Duodenal mucosa (tissue), 2 donors: ENCODE data around the gene DHRSX.
"Not testable (repeated sequence)": the region's sequence is repeated elsewhere in the genome, so short reads cannot be mapped to it uniquely, and the experiment has no call there.

Experiments
- H3K27ac ChIP-seq: one replicate; pipeline ENCODE4 v1.7.0; 2013; ENCODE audit warnings: low read depth, low read length
- H3K27me3 ChIP-seq, 2 donors: one replicate each; pipeline ENCODE4 v1.7.0; 2013; ENCODE audit warnings: low read length in 2 of 2, control low read depth in 1 of 2; ENCODE audit not compliant: insufficient read depth in 2 of 2, control insufficient read depth in 1 of 2
- H3K36me3 ChIP-seq, 2 donors: one replicate each; pipeline ENCODE4 v1.7.0; 2013; ENCODE audit warnings: low read length in 2 of 2, control low read depth in 1 of 2; ENCODE audit not compliant: insufficient read depth in 2 of 2, control insufficient read depth in 1 of 2
- H3K4me1 ChIP-seq, 2 donors: one replicate each; pipeline ENCODE4 v1.7.0; 2013; ENCODE audit warnings: low read length in 2 of 2, control low read depth in 1 of 2; ENCODE audit not compliant: insufficient read depth in 2 of 2, control insufficient read depth in 1 of 2
- H3K4me3 ChIP-seq, 2 donors: one replicate each; pipeline ENCODE4 v1.7.0; 2013; ENCODE audit warnings: low read length in 2 of 2, low read depth in 1 of 2
- H3K9ac ChIP-seq, 2 donors: one replicate each; pipeline ENCODE4 v1.7.0; 2013; ENCODE audit warnings: low read length in 2 of 2, low read depth in 1 of 2
- H3K9me3 ChIP-seq, 2 donors: one replicate each; pipeline ENCODE4 v1.7.0; 2013; ENCODE audit warnings: low read length in 2 of 2, control low read depth in 1 of 2; ENCODE audit not compliant: control insufficient read depth in 1 of 2

DHRSX gene

DNA sequence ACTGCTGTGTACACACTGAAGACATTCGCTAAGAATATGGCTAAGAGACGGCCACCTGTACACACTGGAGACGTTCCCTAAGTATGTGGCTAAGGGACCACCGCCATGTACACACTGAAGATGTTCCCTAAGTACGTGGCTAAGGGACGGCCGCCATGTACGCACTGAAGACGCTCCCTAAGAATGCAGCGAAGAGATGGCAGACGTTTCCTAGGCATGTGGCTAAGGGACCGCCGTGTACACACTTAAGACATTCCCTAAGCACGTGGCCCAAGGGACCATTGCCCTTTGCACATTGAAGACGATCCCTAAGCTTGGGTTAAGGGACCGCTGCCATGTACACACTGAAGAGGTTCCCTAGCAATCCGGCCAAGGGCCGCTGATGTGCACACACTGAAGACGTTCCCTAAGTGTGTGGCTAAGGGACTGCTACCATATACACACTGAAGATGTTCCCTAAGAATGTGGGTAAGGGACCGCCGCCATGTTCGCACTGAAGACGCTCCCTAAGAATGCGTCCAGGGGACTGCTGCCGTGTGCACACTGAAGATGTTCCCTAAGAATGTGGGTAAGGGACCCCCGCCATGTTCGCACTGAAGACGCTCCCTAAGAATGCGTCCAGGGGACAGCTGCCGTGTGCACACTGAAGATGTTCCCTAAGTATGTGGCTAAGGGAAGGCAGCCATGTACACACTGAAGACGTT, 36.7 kb downstream of the DHRSX start:
- H3K9me3 ChIP-seq, result no peaks in the 10 kb centered on the region
- H3K36me3 ChIP-seq, result no peaks in the 10 kb centered on the region
- H3K9ac ChIP-seq, result no peak overlapping the region
- H3K4me1 ChIP-seq, result no peaks in the 10 kb centered on the region
- no peak overlapping the region for H3K27ac ChIP-seq
- no peaks in the 10 kb centered on the region for H3K27me3 ChIP-seq
- no peak overlapping the region for H3K4me3 ChIP-seq

DNA sequence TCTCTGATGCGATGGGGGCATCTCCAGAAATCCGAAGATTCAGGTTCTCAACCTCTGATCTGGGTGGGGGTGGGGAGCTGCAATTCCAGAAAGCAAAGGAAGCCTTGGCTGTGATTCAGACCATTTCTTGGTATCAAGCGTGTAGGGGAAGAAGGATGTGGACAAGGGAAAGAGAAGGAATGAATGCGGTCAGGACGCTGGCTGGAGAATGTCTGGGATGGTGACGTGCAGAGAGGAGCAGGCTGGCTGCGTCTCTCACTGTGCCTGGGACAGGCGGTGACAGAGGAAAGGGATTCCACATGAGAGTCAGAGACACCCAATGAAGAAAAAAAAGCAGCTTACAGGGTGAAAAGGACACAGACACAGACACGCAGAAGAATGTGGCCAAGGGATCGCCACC, 37.3 kb downstream of the DHRSX start:
- H3K9me3 ChIP-seq, H3K27me3 ChIP-seq, H3K9ac ChIP-seq, H3K36me3 ChIP-seq, H3K27ac ChIP-seq, H3K4me3 ChIP-seq, H3K4me1 ChIP-seq: not testable (repeated sequence)

- Histone ChIP-seq H3K27ac (no peak overlapping the region), H3K27me3 (no peaks in the 10 kb centered on the region), H3K9ac (no peak overlapping the region), H3K4me1 (no peaks in the 10 kb centered on the region), H3K36me3 (peaks cover 0 to 3% of the 10 kb centered on the region in 2 donors), H3K9me3 (no peaks in the 10 kb centered on the region), H3K4me3 (no peak overlapping the region)
These were observed 38.0 kb downstream of the DHRSX start for GRCh38 chrX:2462780-2463179.

DNA sequence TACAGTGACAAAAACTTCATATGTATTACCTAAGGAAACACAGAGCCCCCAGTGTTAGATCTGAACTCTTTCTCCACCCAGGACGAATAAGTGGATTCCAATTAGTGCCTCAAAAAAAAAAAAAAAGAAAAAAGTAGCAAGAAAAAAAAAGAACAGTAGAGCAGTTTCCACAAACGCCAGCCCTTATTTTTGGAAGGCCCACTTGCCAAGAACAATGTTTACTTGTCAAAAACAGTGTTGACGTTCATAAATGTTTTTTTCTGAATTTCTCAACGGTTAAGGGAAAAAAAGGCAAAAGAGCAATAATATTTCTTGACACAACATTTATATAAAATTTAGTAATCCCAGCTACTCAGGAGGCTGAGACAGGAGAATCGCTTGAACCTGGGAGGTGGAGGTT, 38.7 kb downstream of the DHRSX start:
- peaks cover 0 to 3% of the 10 kb centered on the region in 2 donors for H3K36me3 ChIP-seq
- no peaks in the 10 kb centered on the region for H3K9me3 ChIP-seq
- no peaks in the 10 kb centered on the region for H3K4me1 ChIP-seq
- no peak overlapping the region for H3K9ac ChIP-seq
- no peak overlapping the region for H3K27ac ChIP-seq
- H3K27me3 ChIP-seq, result no peaks in the 10 kb centered on the region
- no peak overlapping the region for H3K4me3 ChIP-seq

DNA sequence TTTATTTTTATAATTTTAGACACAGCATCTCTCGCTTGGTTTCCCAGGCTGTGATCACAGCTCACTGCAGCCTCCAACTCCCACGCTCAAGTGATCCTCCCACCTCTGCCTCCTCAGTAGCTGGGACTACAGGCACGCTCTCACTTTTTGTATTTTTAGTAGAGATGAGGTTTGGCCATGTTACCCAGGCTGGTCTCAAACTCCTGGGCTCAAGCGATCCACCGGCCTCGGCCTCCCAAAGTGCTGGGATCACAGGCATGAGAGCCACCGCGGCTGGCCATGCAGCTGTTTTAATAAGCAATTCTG, 39.1 kb downstream of the DHRSX start:
- peaks cover 0 to 3% of the 10 kb centered on the region in 2 donors for H3K36me3 ChIP-seq
- no peak overlapping the region for H3K4me3 ChIP-seq
- H3K27ac ChIP-seq, result no peak overlapping the region

DNA sequence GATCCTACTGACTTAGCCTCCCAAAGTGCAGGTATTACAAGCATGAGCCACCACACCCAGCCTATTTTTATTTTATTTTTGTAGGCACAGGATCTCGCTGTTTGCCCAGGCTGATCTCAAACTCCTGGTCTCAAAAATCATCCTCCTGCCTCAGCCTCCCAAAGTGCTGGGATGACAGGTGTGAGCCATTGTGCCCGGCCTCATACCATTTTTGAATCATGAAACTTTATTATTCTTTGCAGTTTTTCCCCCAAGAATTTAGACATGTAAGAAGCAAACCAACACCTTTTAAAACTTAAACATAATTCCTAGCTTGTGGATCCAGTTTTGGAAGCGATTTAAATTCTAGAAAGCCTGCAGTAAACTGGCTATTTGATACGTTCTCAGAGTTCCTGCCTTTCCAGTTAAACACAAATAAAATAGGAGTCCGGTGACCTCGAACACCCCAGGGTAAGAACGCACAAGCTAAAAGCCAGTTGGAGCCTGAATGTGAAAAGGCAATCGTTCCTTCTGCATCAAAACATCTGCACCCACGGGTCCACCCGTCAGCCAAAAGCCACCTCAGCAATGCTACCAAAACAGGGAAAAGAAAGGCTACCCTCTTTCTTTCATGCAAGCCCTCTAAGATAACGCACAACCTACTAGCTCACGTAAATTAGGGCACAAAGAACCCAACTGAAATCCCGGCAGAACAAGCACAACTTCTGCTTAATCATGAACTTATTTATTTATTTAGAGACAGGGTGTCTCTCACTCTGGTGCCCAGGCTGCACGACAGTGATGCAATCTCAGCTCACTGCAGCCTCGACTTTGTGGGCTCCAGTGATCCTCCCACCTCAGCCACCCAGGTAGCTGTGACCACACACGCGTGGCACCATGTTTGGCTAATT, 39.7 kb downstream of the DHRSX start:
- not testable (repeated sequence) for H3K4me1 ChIP-seq, H3K4me3 ChIP-seq, H3K27ac ChIP-seq, H3K27me3 ChIP-seq, H3K9ac ChIP-seq, H3K9me3 ChIP-seq, H3K36me3 ChIP-seq

More for the DNA sequence above, 39.1 kb downstream of the DHRSX start:
- H3K27me3 ChIP-seq, result no peaks in the 10 kb centered on the region
- H3K4me1 ChIP-seq, result no peaks in the 10 kb centered on the region
- H3K9me3 ChIP-seq, result no peaks in the 10 kb centered on the region
- no peak overlapping the region for H3K9ac ChIP-seq

DNA sequence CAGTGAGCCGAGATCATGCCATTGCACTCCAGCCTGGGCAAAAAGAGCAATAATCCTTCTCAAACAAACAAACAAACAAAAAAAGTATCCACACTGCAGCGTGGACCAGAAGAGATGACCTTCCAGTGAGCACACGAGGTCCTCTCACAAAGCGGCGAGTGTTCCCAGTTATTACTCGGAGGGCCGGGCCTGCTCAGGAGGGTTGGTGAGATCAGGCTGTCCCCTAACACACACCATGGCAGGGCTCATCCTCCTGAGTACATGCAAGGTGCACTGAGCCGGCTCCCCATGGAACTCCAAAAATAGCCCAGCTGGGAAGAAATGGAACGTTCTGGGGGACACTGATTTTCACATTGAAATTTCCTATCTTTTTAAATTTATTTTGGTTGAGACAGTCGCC, 40.7 kb downstream of the DHRSX start:
- H3K36me3 ChIP-seq, H3K4me3 ChIP-seq, H3K27ac ChIP-seq, H3K27me3 ChIP-seq, H3K9ac ChIP-seq, H3K9me3 ChIP-seq, H3K4me1 ChIP-seq: not testable (repeated sequence)

- H3K27ac ChIP-seq, result no peak overlapping the region
- no peak overlapping the region for H3K9ac ChIP-seq
- H3K4me1 ChIP-seq, result peaks cover 0 to 3% of the 10 kb centered on the region in 2 donors
- no peaks in the 10 kb centered on the region for H3K27me3 ChIP-seq
- H3K9me3 ChIP-seq, result no peaks in the 10 kb centered on the region
- peaks cover 0 to 3% of the 10 kb centered on the region in 2 donors for H3K36me3 ChIP-seq
- H3K4me3 ChIP-seq, result no peak overlapping the region
These were observed 42.5 kb downstream of the DHRSX start for GRCh38 chrX:2458309-2458708.

GRCh38 chrX:2457289-2458133, 43.3 kb downstream of the DHRSX start:
- H3K9me3 ChIP-seq, result peaks cover 0 to 4% of the 10 kb centered on the region in 2 donors
- peaks cover 0 to 3% of the 10 kb centered on the region in 2 donors for H3K4me1 ChIP-seq
- H3K4me3 ChIP-seq, result no peak overlapping the region
- H3K36me3 ChIP-seq, result peaks cover 0 to 7% of the 10 kb centered on the region in 2 donors
- H3K27me3 ChIP-seq, result no peaks in the 10 kb centered on the region
- H3K27ac ChIP-seq, result no peak overlapping the region
- H3K9ac ChIP-seq, result no peak overlapping the region

DNA sequence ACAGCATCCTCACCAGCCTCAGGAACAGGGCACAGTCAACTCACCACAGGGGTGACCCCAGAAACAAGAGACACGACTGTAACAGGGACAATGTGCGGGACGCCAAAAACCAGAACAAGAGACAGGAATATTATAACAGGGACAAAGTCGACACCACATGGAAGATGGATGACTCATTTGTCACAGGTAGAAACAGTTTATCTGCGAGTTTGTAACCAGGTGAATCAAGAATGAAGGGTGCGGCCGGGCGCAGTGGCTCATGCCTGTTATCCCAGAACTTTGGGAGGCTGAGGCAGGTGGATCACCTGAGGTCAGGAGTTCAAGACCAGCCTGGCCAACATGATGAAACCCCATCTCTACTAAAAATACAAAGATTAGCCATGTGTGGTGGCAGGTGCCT, 44.7 kb downstream of the DHRSX start:
- not testable (repeated sequence) for H3K9ac ChIP-seq, H3K27me3 ChIP-seq, H3K4me3 ChIP-seq, H3K36me3 ChIP-seq, H3K9me3 ChIP-seq, H3K27ac ChIP-seq
- H3K4me1 ChIP-seq, result peaks cover 0 to 10% of the 10 kb centered on the region in 2 donors
